UCSD-AML1 (cell line): ENCODE data around the gene LCOR.
"Not testable (repeated sequence)": the region's sequence is repeated elsewhere in the genome, so short reads cannot be mapped to it uniquely, and the experiment has no call there.

Experiments used
- DNase-seq: peaks from one replicate; lab custom pipeline; 2025; ENCODE audit not compliant: unreplicated experiment; lab: John Stamatoyannopoulos, UW

The LCOR gene

GRCh38 chr10:96831867-96832720 lies at the start of gene LCOR:
TSS of gene LCOR (plus strand) at chr10:96832298. CDS start at chr10:96949058, 116,760 bp downstream.
- peak; percentile 89 for DNase-seq

- DNase-seq, result no peak
Observed at GRCh38 chr10:96784253-96784652, 47.8 kb upstream of the LCOR start.

GRCh38 chr10:96789571-96790108 lies 42.5 kb upstream of the LCOR start:
- DNase-seq, result no peak

GRCh38 chr10:96791902-96792301 lies 40.2 kb upstream of the LCOR start:
- DNase-seq, result no peak

GRCh38 chr10:96794836-96795733 lies 37.0 kb upstream of the LCOR start:
- no peak for DNase-seq

- no peak for DNase-seq
Observed at GRCh38 chr10:96797485-96797884, 34.6 kb upstream of the LCOR start.

GRCh38 chr10:96803288-96803664 lies 28.8 kb upstream of the LCOR start:
- no peak for DNase-seq

GRCh38 chr10:96814264-96814663 lies 17.8 kb upstream of the LCOR start:
- no peak for DNase-seq

GRCh38 chr10:96818971-96819370 lies 13.1 kb upstream of the LCOR start:
- not testable (repeated sequence) for DNase-seq

GRCh38 chr10:96820765-96821164 lies 11.3 kb upstream of the LCOR start:
- no peak for DNase-seq

- no peak for DNase-seq
Observed at GRCh38 chr10:96826438-96826837, 5.7 kb upstream of the LCOR start.

GRCh38 chr10:96828609-96829008 lies 3.5 kb upstream of the LCOR start:
- DNase-seq, result no peak

GRCh38 chr10:96829029-96829773 lies 2.9 kb upstream of the LCOR start:
- DNase-seq, result no peak

- DNase-seq, result peak; percentile 36
Observed at GRCh38 chr10:96830511-96831199, 1.4 kb upstream of the LCOR start.

GRCh38 chr10:96831200-96831866 lies 765 bp upstream of the LCOR start:
- DNase-seq, result no peak

GRCh38 chr10:96832721-96833219 lies 672 bp downstream of the LCOR start:
- peak; percentile 89 for DNase-seq

- peak; percentile 39 for DNase-seq
Observed at GRCh38 chr10:96833220-96834001, 1.3 kb downstream of the LCOR start.

GRCh38 chr10:96834120-96834519 lies 2.0 kb downstream of the LCOR start:
- DNase-seq, result no peak

GRCh38 chr10:96835899-96836298 lies 3.8 kb downstream of the LCOR start:
- DNase-seq, result no peak
